HEK293 (cell line): ENCODE measurements around the gene PSD2.

ENCODE experiments used
- CTCF ChIA-PET: fragments of 350-600 bp; formaldehyde crosslinking; extraction: SDS; loops from one replicate; lab custom pipeline; 2021; ENCODE audit warnings: antibody characterized with exemption; lab: Yijun Ruan, JAX
- POLR2A ChIA-PET: fragments of 300-600 bp; formaldehyde crosslinking; extraction: SDS; loops from one replicate; lab custom pipeline; 2020; ENCODE audit warnings: antibody characterized with exemption, inconsistent platforms; lab: Yijun Ruan, JAX
- H3K27ac ChIP-seq: fragments of 200-500 bp; sonication (Bioruptor generic); 2 replicates; pipeline ENCODE4 v1.5.1; 2014; ENCODE audit warnings: low read depth, low read length, control low read depth, inconsistent platforms; ENCODE audit errors: extremely low read depth
- H3K36me3 ChIP-seq, 2 experiments: fragments of 200-500 bp in 1 of 2; sonication (Bioruptor generic) in 1 of 2; 1 replicate in 1 of 2; 2 replicates in 1 of 2; pipeline ENCODE4 v1.5.1; 2014 to 2017; ENCODE audit warnings: inconsistent platforms in 2 of 2, low read length in 2 of 2; ENCODE audit not compliant: control insufficient read depth in 2 of 2, insufficient read depth in 1 of 2
- H3K4me1 ChIP-seq: fragments of 200-500 bp; sonication (Bioruptor generic); 2 replicates; pipeline ENCODE4 v1.5.1; 2014; ENCODE audit warnings: mild to moderate bottlenecking, low read length, inconsistent platforms; ENCODE audit not compliant: control insufficient read depth, insufficient read depth
- H3K4me3 ChIP-seq: 2 replicates; pipeline ENCODE4 v1.5.1; 2011; ENCODE audit warnings: low read depth, mild to moderate bottlenecking, control low read depth, low read length, moderate library complexity
- H3K9me3 ChIP-seq: fragments of 200-500 bp; sonication (Bioruptor generic); 2 replicates; pipeline ENCODE4 v1.5.1; 2014; ENCODE audit warnings: low read depth, low read length, inconsistent platforms; ENCODE audit not compliant: control insufficient read depth, insufficient read depth
- CTCF ChIP-seq: fragments of 450-650 bp; formaldehyde crosslinking; IDR thresholded peaks from 2 replicates; pipeline ENCODE4 v1.5.1; 2016; ENCODE audit warnings: missing biosample characterization, missing genetic modification characterization
- EGR2 ChIP-seq: fragments of 450-650 bp; formaldehyde crosslinking; IDR thresholded peaks from 2 replicates; pipeline ENCODE4 v1.5.1; 2016; ENCODE audit warnings: low read depth, missing biosample characterization, missing genetic modification characterization
- GLI2 ChIP-seq: fragments of 450-650 bp; formaldehyde crosslinking; IDR thresholded peaks from 2 replicates; pipeline ENCODE4; 2017; ENCODE audit warnings: missing biosample characterization, missing genetic modification characterization, low read depth, borderline replicate concordance
- PATZ1 ChIP-seq: fragments of 450-650 bp; formaldehyde crosslinking; IDR thresholded peaks from 2 replicates; pipeline ENCODE4 v1.5.1; 2016; ENCODE audit warnings: missing biosample characterization, missing genetic modification characterization
- PRDM1 ChIP-seq: fragments of 450-650 bp; formaldehyde crosslinking; IDR thresholded peaks from 2 replicates; pipeline ENCODE4; 2016; ENCODE audit warnings: missing biosample characterization, missing genetic modification characterization
- PRDM10 ChIP-seq: fragments of 450-650 bp; formaldehyde crosslinking; IDR thresholded peaks from 2 replicates; pipeline ENCODE4 v1.5.1; 2016; ENCODE audit warnings: missing biosample characterization, missing genetic modification characterization
- SALL2 ChIP-seq: fragments of 450-650 bp; formaldehyde crosslinking; IDR thresholded peaks from 2 replicates; pipeline ENCODE4 v1.5.0; 2017; ENCODE audit warnings: missing biosample characterization, mild to moderate bottlenecking, missing genetic modification characterization, borderline replicate concordance
- SP3 ChIP-seq: fragments of 450-650 bp; formaldehyde crosslinking; IDR thresholded peaks from 2 replicates; pipeline ENCODE4 v1.5.1; 2016; ENCODE audit warnings: missing biosample characterization, missing genetic modification characterization
- ZBTB10 ChIP-seq: fragments of 450-650 bp; formaldehyde crosslinking; IDR thresholded peaks from 2 replicates; pipeline ENCODE4 v1.5.1; 2016; ENCODE audit warnings: missing biosample characterization, missing genetic modification characterization
- ZBTB17 ChIP-seq: fragments of 450-650 bp; formaldehyde crosslinking; IDR thresholded peaks from 2 replicates; pipeline ENCODE4 v1.5.1; 2016; ENCODE audit warnings: missing biosample characterization, missing genetic modification characterization
- ZBTB48 ChIP-seq: fragments of 450-650 bp; formaldehyde crosslinking; IDR thresholded peaks from 2 replicates; pipeline ENCODE4 v1.5.1; 2016; ENCODE audit warnings: missing biosample characterization, missing genetic modification characterization
- ZFHX2 ChIP-seq: fragments of 450-650 bp; formaldehyde crosslinking; conservative IDR thresholded peaks from 2 replicates; pipeline ENCODE4 v1.5.1; 2016; ENCODE audit warnings: missing biosample characterization, missing genetic modification characterization
- ZNF2 ChIP-seq: fragments of 450-650 bp; formaldehyde crosslinking; IDR thresholded peaks from 2 replicates; pipeline ENCODE4 v1.5.1; 2016; ENCODE audit warnings: missing biosample characterization, missing genetic modification characterization
- ZNF214 ChIP-seq: fragments of 450-650 bp; formaldehyde crosslinking; IDR thresholded peaks from 2 replicates; pipeline ENCODE4 v1.5.1; 2017; ENCODE audit warnings: missing biosample characterization, mild to moderate bottlenecking, missing genetic modification characterization, borderline replicate concordance
- ZNF280D ChIP-seq: fragments of 450-650 bp; formaldehyde crosslinking; IDR thresholded peaks from 2 replicates; pipeline ENCODE4 v1.5.1; 2016; ENCODE audit warnings: missing biosample characterization, missing genetic modification characterization
- ZNF335 ChIP-seq: fragments of 450-650 bp; formaldehyde crosslinking; conservative IDR thresholded peaks from 2 replicates; pipeline ENCODE4 v1.5.1; 2016; ENCODE audit warnings: missing biosample characterization, missing genetic modification characterization
- ZNF391 ChIP-seq: fragments of 450-650 bp; formaldehyde crosslinking; IDR thresholded peaks from 2 replicates; pipeline ENCODE4 v1.5.1; 2016; ENCODE audit warnings: low read depth, missing biosample characterization, missing genetic modification characterization, borderline replicate concordance
- ZNF513 ChIP-seq: fragments of 450-650 bp; IDR thresholded peaks from 2 replicates; pipeline ENCODE4 v1.5.1; 2018; ENCODE audit warnings: missing biosample characterization, missing genetic modification characterization
- ZNF654 ChIP-seq: fragments of 450-650 bp; formaldehyde crosslinking; IDR thresholded peaks from 2 replicates; pipeline ENCODE4 v1.5.1; 2016; ENCODE audit warnings: low read depth, missing biosample characterization, missing genetic modification characterization
- ZNF660 ChIP-seq: fragments of 450-650 bp; IDR thresholded peaks from 2 replicates; pipeline ENCODE4 v1.5.1; 2018; ENCODE audit warnings: missing biosample characterization, mild to moderate bottlenecking, missing genetic modification characterization
- ZNF837 ChIP-seq: fragments of 450-650 bp; formaldehyde crosslinking; IDR thresholded peaks from 2 replicates; pipeline ENCODE4 v1.5.1; 2016; ENCODE audit warnings: missing biosample characterization, missing genetic modification characterization

Gene PSD2

GRCh38 chr5:139844472-139845145 is 49.0 kb downstream of the PSD2 start:
- POLR2A ChIA-PET, result no interaction called here
- CTCF ChIA-PET, result interaction anchor here (0.6 to 4.7 kb wide), 21 partner anchors 11 to 326 kb away, joined by 3 to 71 read pairs (median 4); partner anchors contain the start of gene PSD2
- no peak for TF ChIP-seq GLI2 (tag by site-specific recombination)
- no peak for TF ChIP-seq ZNF214 (tag by site-specific recombination)
- TF ChIP-seq ZNF513 (tag by site-specific recombination), result no peak
- TF ChIP-seq PRDM1, result no peak
- 0 out of 2 replicates have a peak, but pooled peaks have one; percentile 37 for TF ChIP-seq ZBTB48 (tag by site-specific recombination)
- TF ChIP-seq EGR2 (tag by site-specific recombination), result 0 out of 2 replicates have a peak, but pooled peaks have one; percentile 17
- TF ChIP-seq ZBTB10 (tag by site-specific recombination), result 0 out of 2 replicates have a peak, but pooled peaks have one; percentile 26
- TF ChIP-seq ZNF335 (tag by site-specific recombination), result peak; percentile 69
- TF ChIP-seq CTCF (tag by site-specific recombination), result peak; percentile 88
- no peak for TF ChIP-seq ZNF391 (tag by site-specific recombination)
- no peak for TF ChIP-seq ZBTB17 (tag by site-specific recombination)
- TF ChIP-seq PRDM10 (tag by site-specific recombination), result peak; percentile 25; the same call in 1 of the 2 replicates
- no peak for TF ChIP-seq SP3
- TF ChIP-seq ZNF654, result peak; percentile 64
- peak; percentile 55; the same call in 1 of the 2 replicates for TF ChIP-seq ZNF2
- no peak for TF ChIP-seq ZNF280D
- TF ChIP-seq ZFHX2 (tag by site-specific recombination), result peak; percentile 28; the same call in 1 of the 2 replicates
- TF ChIP-seq PATZ1 (tag by site-specific recombination), result peak; percentile 45; the same call in 1 of the 2 replicates
- TF ChIP-seq ZNF660, result peak; percentile 54; the same call in 1 of the 2 replicates
- TF ChIP-seq ZNF837 (tag by site-specific recombination), result no peak
- TF ChIP-seq SALL2 (tag by site-specific recombination), result no peak

More at GRCh38 chr5:139844472-139845145, 49.0 kb downstream of the PSD2 start:
- Histone ChIP-seq H3K36me3 (peaks cover 0 to 5% of the 10 kb centered on the region in 2 experiments; a peak in 1 of 3 replicates), H3K4me3 (no peak overlapping the region), H3K4me1 (no peaks in the 10 kb centered on the region), H3K9me3 (no peaks in the 10 kb centered on the region), H3K27ac (no peak overlapping the region)
